ENCODE data around the gene PDE6C.

Gene PDE6C

DNA sequence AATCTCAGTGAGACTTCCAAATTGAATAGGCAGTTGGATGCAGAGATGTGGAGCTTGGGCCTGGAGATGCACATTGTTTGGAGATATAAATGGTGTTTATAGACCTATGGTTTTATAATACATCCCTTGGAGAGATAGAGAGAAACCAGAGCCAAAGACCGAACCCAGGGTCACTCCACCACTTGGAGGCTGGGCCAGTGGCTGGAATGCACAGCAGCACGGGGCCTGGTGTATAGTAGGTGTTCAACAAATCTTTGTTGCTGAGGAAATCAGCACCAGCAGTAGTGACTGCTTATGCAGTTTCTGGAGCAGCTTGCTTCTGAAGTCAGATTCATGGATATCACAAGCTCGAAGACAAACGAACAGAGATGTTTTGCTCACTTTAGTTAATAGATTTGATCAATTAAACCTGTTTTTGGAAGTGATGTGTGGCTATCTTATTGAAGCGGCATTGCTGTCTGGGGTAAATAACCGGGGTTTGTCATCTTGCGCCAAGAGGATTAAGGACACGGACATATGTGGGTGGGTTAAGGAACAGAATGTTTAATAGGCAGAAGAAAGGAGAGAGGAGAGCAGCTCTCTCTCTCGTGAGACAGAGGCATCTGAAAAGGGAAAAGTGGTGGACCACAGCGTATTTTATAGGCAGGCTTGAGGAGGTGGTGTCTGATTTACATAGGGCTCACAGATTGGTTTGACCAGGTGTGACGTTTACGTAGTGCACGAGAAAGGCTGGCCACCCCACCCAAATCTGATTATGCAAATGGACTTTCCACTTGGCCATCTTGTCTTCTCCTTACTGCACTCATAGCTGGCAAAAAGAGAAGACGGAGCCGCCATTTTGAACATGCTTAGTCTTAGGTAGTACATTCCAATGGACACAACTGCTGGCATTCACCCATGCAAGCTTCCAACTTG, 22.4 kb upstream of the PDE6C start:
- Histone ChIP-seq H3K27me3 (ENCODE audit: low read depth, low read length) (no peaks in the 10 kb centered on the region), H4K20me1 (ENCODE audit: insufficient read depth, low read length) (no peaks in the 10 kb centered on the region), H3K27ac (ENCODE audit: low read length) (no peak overlapping the region), H3K4me2 (ENCODE audit: low read length) (no peak overlapping the region), H3K9me3 (ENCODE audit: insufficient read depth, low read length) (no peaks in the 10 kb centered on the region), H3K9ac (ENCODE audit: low read length) (no peak overlapping the region), H3K4me3 (ENCODE audit: low read length) (no peak overlapping the region), H3K79me2 (ENCODE audit: low read length) (no peaks in the 10 kb centered on the region), H2AFZ (ENCODE audit: low read depth, low read length) (no peak overlapping the region), H3K36me3 (replicated peaks; ENCODE audit: low read depth, low read length) (no peaks in the 10 kb centered on the region), H3K4me1 (ENCODE audit: low read length) (no peaks in the 10 kb centered on the region)
- TF ChIP-seq, protein P1, sequence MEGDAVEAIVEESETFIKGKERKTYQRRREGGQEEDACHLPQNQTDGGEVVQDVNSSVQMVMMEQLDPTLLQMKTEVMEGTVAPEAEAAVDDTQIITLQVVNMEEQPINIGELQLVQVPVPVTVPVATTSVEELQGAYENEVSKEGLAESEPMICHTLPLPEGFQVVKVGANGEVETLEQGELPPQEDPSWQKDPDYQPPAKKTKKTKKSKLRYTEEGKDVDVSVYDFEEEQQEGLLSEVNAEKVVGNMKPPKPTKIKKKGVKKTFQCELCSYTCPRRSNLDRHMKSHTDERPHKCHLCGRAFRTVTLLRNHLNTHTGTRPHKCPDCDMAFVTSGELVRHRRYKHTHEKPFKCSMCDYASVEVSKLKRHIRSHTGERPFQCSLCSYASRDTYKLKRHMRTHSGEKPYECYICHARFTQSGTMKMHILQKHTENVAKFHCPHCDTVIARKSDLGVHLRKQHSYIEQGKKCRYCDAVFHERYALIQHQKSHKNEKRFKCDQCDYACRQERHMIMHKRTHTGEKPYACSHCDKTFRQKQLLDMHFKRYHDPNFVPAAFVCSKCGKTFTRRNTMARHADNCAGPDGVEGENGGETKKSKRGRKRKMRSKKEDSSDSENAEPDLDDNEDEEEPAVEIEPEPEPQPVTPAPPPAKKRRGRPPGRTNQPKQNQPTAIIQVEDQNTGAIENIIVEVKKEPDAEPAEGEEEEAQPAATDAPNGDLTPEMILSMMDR (IDR thresholded peaks at IDR 0.05; ENCODE audit: low read depth, low read length), result no peak

- H3K4me2 ChIP-seq (ENCODE audit: low read length), result no peak overlapping the region
- H4K20me1 ChIP-seq (ENCODE audit: insufficient read depth, low read length), result no peaks in the 10 kb centered on the region
- H3K27ac ChIP-seq (ENCODE audit: low read length), result no peak overlapping the region
- H2AFZ ChIP-seq (ENCODE audit: low read depth, low read length), result no peak overlapping the region
- H3K79me2 ChIP-seq (ENCODE audit: low read length), result no peaks in the 10 kb centered on the region
- H3K9me3 ChIP-seq (ENCODE audit: insufficient read depth, low read length), result no peaks in the 10 kb centered on the region
- no peaks in the 10 kb centered on the region for H3K36me3 ChIP-seq (replicated peaks; ENCODE audit: low read depth, low read length)
- no peak overlapping the region for H3K4me3 ChIP-seq (ENCODE audit: low read length)
- H3K27me3 ChIP-seq (ENCODE audit: low read depth, low read length), result no peaks in the 10 kb centered on the region
- no peak for TF ChIP-seq EZH2phosphoT487 (IDR thresholded peaks at IDR 0.05; ENCODE audit: low read depth)
- TF ChIP-seq, protein P1 (IDR thresholded peaks at IDR 0.05; ENCODE audit: low read depth, low read length), result no peak
- H3K9ac ChIP-seq (ENCODE audit: low read length), result no peak overlapping the region
- no peaks in the 10 kb centered on the region for H3K4me1 ChIP-seq (ENCODE audit: low read length)
Measured at GRCh38 chr10:93590638-93591037, 21.7 kb upstream of the PDE6C start.

DNA sequence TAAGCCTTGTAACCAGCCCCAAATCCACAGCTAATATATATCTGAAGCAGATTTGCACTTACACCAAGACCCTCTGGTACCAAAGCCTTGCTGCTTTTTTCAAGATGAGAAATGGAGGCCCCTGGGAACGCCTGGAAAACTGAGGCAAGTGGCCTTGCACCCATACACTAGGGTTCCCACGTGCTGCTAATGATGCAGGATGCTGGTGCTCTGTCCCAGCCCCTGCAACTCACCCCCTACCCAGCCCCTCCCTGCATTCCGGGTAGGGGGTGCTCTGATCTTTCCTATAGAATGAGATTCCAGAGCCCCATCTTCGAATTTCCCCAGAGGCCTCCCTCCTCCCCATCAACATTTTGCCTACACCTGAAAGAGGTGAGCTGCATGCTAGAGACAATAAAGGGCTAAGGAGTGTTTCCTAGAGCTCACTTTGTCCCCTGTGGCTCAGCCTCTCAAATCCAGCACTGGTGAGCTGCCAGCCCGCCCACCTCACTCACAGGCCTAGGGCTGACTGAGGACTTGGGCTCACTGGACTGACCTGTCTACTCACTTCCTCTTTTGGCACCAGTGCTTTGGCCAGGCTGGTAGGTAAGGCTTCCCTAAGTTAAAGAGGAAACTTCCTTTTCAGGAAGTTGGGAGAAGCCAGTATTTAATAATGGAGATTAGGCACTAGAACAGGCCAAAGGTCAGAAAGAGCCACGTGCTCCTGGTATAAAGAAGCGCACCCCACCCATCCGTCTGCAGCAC, 21.1 kb upstream of the PDE6C start:
- TF ChIP-seq, protein P1 (IDR thresholded peaks at IDR 0.05; ENCODE audit: low read depth, low read length), result no peak
- no peak for TF ChIP-seq EZH2phosphoT487 (IDR thresholded peaks at IDR 0.05; ENCODE audit: low read depth)
- H2AFZ ChIP-seq (ENCODE audit: low read depth, low read length), result no peak overlapping the region

DNA sequence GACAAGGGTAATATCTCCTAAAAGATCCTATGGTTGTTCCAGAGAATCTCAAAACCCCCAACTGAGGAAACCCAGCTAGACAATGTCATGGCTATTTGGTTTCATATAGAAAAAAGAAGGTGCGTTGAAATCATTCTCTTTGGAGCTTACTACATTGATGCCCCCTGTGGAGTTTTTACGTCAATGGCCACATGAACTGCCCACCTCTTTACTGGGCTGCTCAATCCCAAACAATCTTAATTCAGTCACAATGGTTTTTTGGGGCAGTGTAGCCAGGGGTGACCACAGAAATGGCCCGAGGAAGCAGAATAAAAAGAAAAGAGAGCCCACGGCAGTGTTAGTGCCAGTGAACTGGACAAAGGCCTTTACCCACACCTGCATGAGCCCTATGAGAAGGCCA, 19.1 kb upstream of the PDE6C start:
- H3K79me2 ChIP-seq (ENCODE audit: low read length), result no peaks in the 10 kb centered on the region
- H3K27ac ChIP-seq (ENCODE audit: low read length), result no peak overlapping the region
- no peak overlapping the region for H3K4me2 ChIP-seq (ENCODE audit: low read length)
- no peak overlapping the region for H2AFZ ChIP-seq (ENCODE audit: low read depth, low read length)
- H4K20me1 ChIP-seq (ENCODE audit: insufficient read depth, low read length), result no peaks in the 10 kb centered on the region
- H3K36me3 ChIP-seq (replicated peaks; ENCODE audit: low read depth, low read length), result no peaks in the 10 kb centered on the region
- H3K9me3 ChIP-seq (ENCODE audit: insufficient read depth, low read length), result no peaks in the 10 kb centered on the region
- no peak for TF ChIP-seq EZH2phosphoT487 (IDR thresholded peaks at IDR 0.05; ENCODE audit: low read depth)
- TF ChIP-seq, protein P1 (IDR thresholded peaks at IDR 0.05; ENCODE audit: low read depth, low read length), result no peak
- H3K4me1 ChIP-seq (ENCODE audit: low read length), result no peaks in the 10 kb centered on the region
- H3K27me3 ChIP-seq (ENCODE audit: low read depth, low read length), result no peaks in the 10 kb centered on the region
- no peak overlapping the region for H3K4me3 ChIP-seq (ENCODE audit: low read length)
- no peak overlapping the region for H3K9ac ChIP-seq (ENCODE audit: low read length)

More for the DNA sequence above, 21.1 kb upstream of the PDE6C start:
- no peak overlapping the region for H3K27ac ChIP-seq (ENCODE audit: low read length)
- H3K27me3 ChIP-seq (ENCODE audit: low read depth, low read length), result no peaks in the 10 kb centered on the region
- no peaks in the 10 kb centered on the region for H3K36me3 ChIP-seq (replicated peaks; ENCODE audit: low read depth, low read length)
- no peak overlapping the region for H3K4me2 ChIP-seq (ENCODE audit: low read length)
- H4K20me1 ChIP-seq (ENCODE audit: insufficient read depth, low read length), result no peaks in the 10 kb centered on the region
- H3K79me2 ChIP-seq (ENCODE audit: low read length), result no peaks in the 10 kb centered on the region
- H3K4me3 ChIP-seq (ENCODE audit: low read length), result no peak overlapping the region
- no peaks in the 10 kb centered on the region for H3K9me3 ChIP-seq (ENCODE audit: insufficient read depth, low read length)
- no peaks in the 10 kb centered on the region for H3K4me1 ChIP-seq (ENCODE audit: low read length)
- H3K9ac ChIP-seq (ENCODE audit: low read length), result no peak overlapping the region

All from OCI-LY3 (cell line).